Renal cortex interstitium (tissue), 15 donors: ENCODE results near the gene SLC25A26. TPM values are rescaled to one million over a fixed set of nuclear protein-coding genes. Genes with fewer than 3 reads are reported as not detected.

Source experiments
- DNase-seq, 11 donors: peaks; one replicate each; pipeline ENCODE4 v3.0.0-alpha.2; 2013; ENCODE audit warnings: low read depth in 9 of 11, low spot score in 4 of 11; ENCODE audit errors: extremely low read depth in 1 of 11
- long read RNA-seq, 16 experiments: transcript quantifications; one replicate each; lab custom pipeline, GENCODE V29; 2026
- polyA plus RNA-seq, 3 donors: library from polyadenylated mRNA; unstranded; fragments of 120-200 nt; gene quantifications; one replicate each; pipeline ENCODE4 v1.2.1, GENCODE V29; 2013; ENCODE audit not compliant: insufficient read length in 3 of 3

The SLC25A26 gene
- 10 to 100 TPM; 21.1 to 23.9 (median 23.1) TPM for polyA plus RNA-seq
- long read RNA-seq, donor 1, partial matches to known transcripts = 5 of 6 reads
- long read RNA-seq, donor 1, other reads (novel, unspliced or antisense) = 0 of 6 reads
- long read RNA-seq, donor 2, partial matches to known transcripts = 11 of 15 reads
- long read RNA-seq, donor 2, other reads (novel, unspliced or antisense) = 0 of 15 reads
- long read RNA-seq, donor 3, transcript SLC25A26-201 (9 exons, 1,023 nt) = major isoform, 10 of 28 reads
- long read RNA-seq, donor 3, partial matches to known transcripts = 18 of 28 reads
- long read RNA-seq, donor 3, other reads (novel, unspliced or antisense) = 0 of 28 reads
- long read RNA-seq, donor 4, transcript SLC25A26-201 (9 exons, 1,023 nt) = major isoform, 5 of 12 reads
- long read RNA-seq, donor 4, partial matches to known transcripts = 7 of 12 reads
- long read RNA-seq, donor 4, other reads (novel, unspliced or antisense) = 0 of 12 reads
- long read RNA-seq, donor 5 = 0 reads
- long read RNA-seq, donor 6, partial matches to known transcripts = 5 of 9 reads
- long read RNA-seq, donor 6, other reads (novel, unspliced or antisense) = 0 of 9 reads
- long read RNA-seq, donor 7, partial matches to known transcripts = 10 of 13 reads
- long read RNA-seq, donor 7, other reads (novel, unspliced or antisense) = 0 of 13 reads
- long read RNA-seq, donor 8, partial matches to known transcripts = 21 of 25 reads
- long read RNA-seq, donor 8, other reads (novel, unspliced or antisense) = 0 of 25 reads
- long read RNA-seq, donor 9, transcript SLC25A26-201 (9 exons, 1,023 nt) = major isoform, 5 of 10 reads
- long read RNA-seq, donor 9, partial matches to known transcripts = 5 of 10 reads
- long read RNA-seq, donor 9, other reads (novel, unspliced or antisense) = 0 of 10 reads
- long read RNA-seq, donor 10, transcript SLC25A26-201 (9 exons, 1,023 nt) = major isoform, 6 of 6 reads
- long read RNA-seq, donor 10, partial matches to known transcripts = 0 of 6 reads
- long read RNA-seq, donor 10, other reads (novel, unspliced or antisense) = 0 of 6 reads
- long read RNA-seq, donor 11, partial matches to known transcripts = 10 of 12 reads
- long read RNA-seq, donor 11, other reads (novel, unspliced or antisense) = 0 of 12 reads
- long read RNA-seq, donor 12, partial matches to known transcripts = 0 of 1 reads
- long read RNA-seq, donor 12, other reads (novel, unspliced or antisense) = 0 of 1 reads
- long read RNA-seq, donor 13, transcript SLC25A26-201 (9 exons, 1,023 nt) = major isoform, 6 of 19 reads
- long read RNA-seq, donor 13, partial matches to known transcripts = 13 of 19 reads
- long read RNA-seq, donor 13, other reads (novel, unspliced or antisense) = 0 of 19 reads
- long read RNA-seq, donor 14, partial matches to known transcripts = 0 of 2 reads
- long read RNA-seq, donor 14, other reads (novel, unspliced or antisense) = 0 of 2 reads
- long read RNA-seq, donor 15, partial matches to known transcripts = 0 of 2 reads
- long read RNA-seq, donor 15, other reads (novel, unspliced or antisense) = 0 of 2 reads
- long read RNA-seq, donor 16, transcript SLC25A26-201 (9 exons, 1,023 nt) = major isoform, 9 of 42 reads
- long read RNA-seq, donor 16, partial matches to known transcripts = 33 of 42 reads
- long read RNA-seq, donor 16, other reads (novel, unspliced or antisense) = 0 of 42 reads

- peak; percentile 86 to 97 (median 94) for DNase-seq
These were observed at the start of gene SLC25A26 for GRCh38 chr3:66220602-66221377. Gene SLC25A26, plus strand, starts transcription at chr3:66221001. Its CDS starts 94 bp downstream, at chr3:66221095.

- no peak for DNase-seq
These were observed 48.4 kb upstream of the SLC25A26 start for GRCh38 chr3:66172394-66172793.

GRCh38 chr3:66177026-66177425 lies 43.8 kb upstream of the SLC25A26 start:
- no peak for DNase-seq

- no peak for DNase-seq
These were observed 42.6 kb upstream of the SLC25A26 start for GRCh38 chr3:66178206-66178605.

GRCh38 chr3:66179793-66180192 lies 41.0 kb upstream of the SLC25A26 start:
- no peak for DNase-seq

GRCh38 chr3:66181764-66182163 lies 39.0 kb upstream of the SLC25A26 start:
- DNase-seq = no peak

GRCh38 chr3:66182246-66182645 lies 38.6 kb upstream of the SLC25A26 start:
- DNase-seq = no peak

- no peak for DNase-seq
These were observed 34.3 kb upstream of the SLC25A26 start for GRCh38 chr3:66186545-66186944.

GRCh38 chr3:66195347-66195783 lies 25.4 kb upstream of the SLC25A26 start:
- peak; percentile 29 to 64 (median 48) for DNase-seq

- DNase-seq = no peak
These were observed 24.2 kb upstream of the SLC25A26 start for GRCh38 chr3:66196633-66197032.

- no peak for DNase-seq
These were observed 22.2 kb upstream of the SLC25A26 start for GRCh38 chr3:66198437-66199088.

- DNase-seq = no peak
These were observed 21.7 kb upstream of the SLC25A26 start for GRCh38 chr3:66199089-66199473.

- no peak for DNase-seq
These were observed 20.7 kb upstream of the SLC25A26 start for GRCh38 chr3:66200147-66200546.

GRCh38 chr3:66200786-66201185 lies 20.0 kb upstream of the SLC25A26 start:
- no peak for DNase-seq

GRCh38 chr3:66203275-66203674 lies 17.5 kb upstream of the SLC25A26 start:
- DNase-seq = no peak

GRCh38 chr3:66206806-66207205 lies 14.0 kb upstream of the SLC25A26 start:
- no peak for DNase-seq

- no peak for DNase-seq
These were observed 12.6 kb upstream of the SLC25A26 start for GRCh38 chr3:66208189-66208588.
